Activated effector memory CD4-positive, alpha-beta T cell treated with Interleukin-2 at 50 U/mL for 16 hours (primary cell): ENCODE data around the gene CDH12.
"Not testable (repeated sequence)": the region's sequence is repeated elsewhere in the genome, so short reads cannot be mapped to it uniquely, and the experiment has no call there.

Source experiments
- DNase-seq: peaks from one replicate; pipeline ENCODE4 v3.0.0-alpha.2; 2020

CDH12 gene

GRCh38 chr5:22250528-22250927 is 602.6 kb downstream of the CDH12 start:
- no peak for DNase-seq

- no peak for DNase-seq
These were observed 603.9 kb downstream of the CDH12 start for GRCh38 chr5:22249209-22249729.

- no peak for DNase-seq
These were observed 607.4 kb downstream of the CDH12 start for GRCh38 chr5:22245770-22246169.

GRCh38 chr5:22242532-22242931 is 610.6 kb downstream of the CDH12 start:
- no peak for DNase-seq

GRCh38 chr5:22238047-22238446 is 615.1 kb downstream of the CDH12 start:
- DNase-seq, result no peak

- no peak for DNase-seq
These were observed 626.7 kb downstream of the CDH12 start for GRCh38 chr5:22226423-22226822.

- DNase-seq, result no peak
These were observed 630.1 kb downstream of the CDH12 start for GRCh38 chr5:22223079-22223478.

GRCh38 chr5:22213703-22214495 is 639.2 kb downstream of the CDH12 start:
- DNase-seq, result not testable (repeated sequence)

GRCh38 chr5:22212254-22212991 is 640.7 kb downstream of the CDH12 start:
- DNase-seq, result not testable (repeated sequence)

- not testable (repeated sequence) for DNase-seq
These were observed 644.7 kb downstream of the CDH12 start for GRCh38 chr5:22208463-22208862.

GRCh38 chr5:22188651-22189050 is 664.5 kb downstream of the CDH12 start:
- not testable (repeated sequence) for DNase-seq

- not testable (repeated sequence) for DNase-seq
These were observed 665.4 kb downstream of the CDH12 start for GRCh38 chr5:22187632-22188228.

- DNase-seq, result not testable (repeated sequence)
These were observed 683.9 kb downstream of the CDH12 start for GRCh38 chr5:22169226-22169625.

- not testable (repeated sequence) for DNase-seq
These were observed 684.4 kb downstream of the CDH12 start for GRCh38 chr5:22168704-22169103.

- not testable (repeated sequence) for DNase-seq
These were observed 687.2 kb downstream of the CDH12 start for GRCh38 chr5:22165931-22166330.

GRCh38 chr5:22164910-22165748 is 688.0 kb downstream of the CDH12 start:
- not testable (repeated sequence) for DNase-seq

GRCh38 chr5:22156953-22157352 is 696.2 kb downstream of the CDH12 start:
- not testable (repeated sequence) for DNase-seq

- not testable (repeated sequence) for DNase-seq
These were observed 698.4 kb downstream of the CDH12 start for GRCh38 chr5:22154779-22155178.

- DNase-seq, result not testable (repeated sequence)
These were observed 701.3 kb downstream of the CDH12 start for GRCh38 chr5:22151801-22152200.

GRCh38 chr5:22140418-22140817 is 712.7 kb downstream of the CDH12 start:
- not testable (repeated sequence) for DNase-seq

- not testable (repeated sequence) for DNase-seq
These were observed 713.4 kb downstream of the CDH12 start for GRCh38 chr5:22139662-22140300.

- no peak for DNase-seq
These were observed 741.8 kb downstream of the CDH12 start for GRCh38 chr5:22111320-22111719.
